ENCODE measurements around the gene TMEM219.

TMEM219 gene

DNA sequence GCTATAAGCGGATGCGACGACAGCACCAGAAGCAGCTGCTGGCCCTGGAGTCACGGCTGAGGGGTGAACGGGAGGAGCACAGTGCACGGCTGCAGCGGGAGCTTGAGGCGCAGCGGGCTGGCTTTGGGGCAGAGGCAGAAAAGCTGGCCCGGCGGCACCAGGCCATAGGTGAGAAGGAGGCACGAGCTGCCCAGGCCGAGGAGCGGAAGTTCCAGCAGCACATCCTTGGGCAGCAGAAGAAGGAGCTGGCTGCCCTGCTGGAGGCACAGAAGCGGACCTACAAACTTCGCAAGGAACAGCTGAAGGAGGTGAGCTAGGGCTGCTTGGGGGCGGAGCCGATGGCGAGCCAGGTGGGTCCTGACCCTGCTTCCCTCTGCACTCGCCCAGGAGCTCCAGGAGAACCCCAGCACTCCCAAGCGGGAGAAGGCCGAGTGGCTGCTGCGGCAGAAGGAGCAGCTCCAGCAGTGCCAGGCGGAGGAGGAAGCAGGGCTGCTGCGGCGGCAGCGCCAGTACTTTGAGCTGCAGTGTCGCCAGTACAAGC lies 23.5 kb downstream of the TMEM219 start:
- no peak overlapping the region for H3K27ac ChIP-seq (ENCODE audit: poor library complexity, severe bottlenecking)
- ATAC-seq (ENCODE audit: low read depth): no peak
- DNase-seq (ENCODE audit: low spot score): peak; percentile 58
- no peak for TF ChIP-seq CTCF (IDR thresholded peaks at IDR 0.05; ENCODE audit: poor library complexity, severe bottlenecking)
- H3K27me3 ChIP-seq (ENCODE audit: insufficient read depth, poor library complexity, severe bottlenecking): no peaks in the 10 kb centered on the region
- H3K36me3 ChIP-seq (ENCODE audit: low read depth): peaks cover 93% of the 10 kb centered on the region
- H3K4me3 ChIP-seq (ENCODE audit: severe bottlenecking): no peak overlapping the region
- H3K9me3 ChIP-seq (ENCODE audit: severe bottlenecking): no peaks in the 10 kb centered on the region
- no peaks in the 10 kb centered on the region for H3K4me1 ChIP-seq (ENCODE audit: insufficient read depth, poor library complexity, severe bottlenecking)

- H3K4me1 ChIP-seq (ENCODE audit: insufficient read depth, poor library complexity, severe bottlenecking): no peaks in the 10 kb centered on the region
- TF ChIP-seq CTCF (IDR thresholded peaks at IDR 0.05; ENCODE audit: poor library complexity, severe bottlenecking): no peak
- no peaks in the 10 kb centered on the region for H3K9me3 ChIP-seq (ENCODE audit: severe bottlenecking)
- H3K27me3 ChIP-seq (ENCODE audit: insufficient read depth, poor library complexity, severe bottlenecking): no peaks in the 10 kb centered on the region
- peaks cover 85% of the 10 kb centered on the region for H3K36me3 ChIP-seq (ENCODE audit: low read depth)
- no peak for ATAC-seq (ENCODE audit: low read depth)
- no peak overlapping the region for H3K27ac ChIP-seq (ENCODE audit: poor library complexity, severe bottlenecking)
- no peak for DNase-seq (ENCODE audit: low spot score)
- no peak overlapping the region for H3K4me3 ChIP-seq (ENCODE audit: severe bottlenecking)
Observed at GRCh38 chr16:29986231-29986630, 24.4 kb downstream of the TMEM219 start.

GRCh38 chr16:29986931-29987330 lies 25.1 kb downstream of the TMEM219 start:
- TF ChIP-seq CTCF (IDR thresholded peaks at IDR 0.05; ENCODE audit: poor library complexity, severe bottlenecking): no peak
- Histone ChIP-seq H3K4me1 (ENCODE audit: insufficient read depth, poor library complexity, severe bottlenecking) (no peaks in the 10 kb centered on the region), H3K36me3 (ENCODE audit: low read depth) (peaks cover 78% of the 10 kb centered on the region), H3K27me3 (ENCODE audit: insufficient read depth, poor library complexity, severe bottlenecking) (no peaks in the 10 kb centered on the region), H3K9me3 (ENCODE audit: severe bottlenecking) (no peaks in the 10 kb centered on the region), H3K4me3 (ENCODE audit: severe bottlenecking) (no peak overlapping the region), H3K27ac (ENCODE audit: poor library complexity, severe bottlenecking) (no peak overlapping the region)
- no peak for ATAC-seq (ENCODE audit: low read depth)
- DNase-seq (ENCODE audit: low spot score): no peak

- no peak overlapping the region for H3K4me3 ChIP-seq (ENCODE audit: severe bottlenecking)
- no peaks in the 10 kb centered on the region for H3K4me1 ChIP-seq (ENCODE audit: insufficient read depth, poor library complexity, severe bottlenecking)
- H3K27ac ChIP-seq (ENCODE audit: poor library complexity, severe bottlenecking): no peak overlapping the region
- H3K9me3 ChIP-seq (ENCODE audit: severe bottlenecking): no peaks in the 10 kb centered on the region
- DNase-seq (ENCODE audit: low spot score) (no peak), ATAC-seq (ENCODE audit: low read depth) (no peak)
- peaks cover 77% of the 10 kb centered on the region for H3K36me3 ChIP-seq (ENCODE audit: low read depth)
- TF ChIP-seq CTCF (IDR thresholded peaks at IDR 0.05; ENCODE audit: poor library complexity, severe bottlenecking): no peak
- no peaks in the 10 kb centered on the region for H3K27me3 ChIP-seq (ENCODE audit: insufficient read depth, poor library complexity, severe bottlenecking)
Observed at GRCh38 chr16:29987371-29988085, 25.6 kb downstream of the TMEM219 start.

All from RWPE2 (cell line).